ENCODE results near the gene SMAD3. TPM values are rescaled to one million over a fixed set of nuclear protein-coding genes. Genes with fewer than 3 reads are reported as not detected.

The SMAD3 gene
- total RNA-seq, 2 experiments from 2014 or later: 41.2 to 77.8 TPM

DNA sequence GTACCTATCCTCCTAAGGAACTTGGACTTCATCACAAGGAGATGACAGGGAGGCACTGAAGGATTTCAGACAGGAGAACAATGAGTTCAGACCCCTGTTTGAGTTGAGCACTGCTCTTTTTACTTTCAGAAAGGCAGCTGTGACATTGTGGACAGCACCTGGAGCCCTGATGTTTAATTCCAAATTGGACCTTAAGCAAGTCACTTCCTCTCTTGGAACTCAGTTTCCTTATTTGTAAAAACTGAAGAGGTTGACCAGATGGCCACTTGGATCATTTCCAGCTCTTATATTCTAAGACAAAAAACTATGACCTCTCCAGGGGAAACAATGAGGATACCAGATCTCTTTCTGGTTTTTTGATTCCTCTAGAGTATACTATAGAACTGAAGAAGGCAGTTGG is 34.1 kb upstream of the SMAD3 start:
- Histone ChIP-seq H3K27ac (ENCODE audit: low read depth, low read length, poor library complexity, severe bottlenecking) (no peak overlapping the region), H3K9me3 (ENCODE audit: low read length) (no peaks in the 10 kb centered on the region), H3K4me3 (ENCODE audit: low read depth, low read length, poor library complexity, severe bottlenecking) (no peak overlapping the region), H3K79me2 (ENCODE audit: insufficient read depth, low read depth, low read length) (no peaks in the 10 kb centered on the region), H2AFZ (ENCODE audit: low read length) (no peak overlapping the region), H3K4me2 (ENCODE audit: low read length) (no peak overlapping the region), H4K20me1 (ENCODE audit: insufficient read depth, low read length) (no peaks in the 10 kb centered on the region), H3K4me1 (ENCODE audit: insufficient read depth, low read length, poor library complexity, severe bottlenecking) (no peaks in the 10 kb centered on the region), H3K36me3 (ENCODE audit: insufficient read depth, low read length) (no peaks in the 10 kb centered on the region), H3K9me2 (ENCODE audit: insufficient read depth, low read length) (no peaks in the 10 kb centered on the region)
- CTCF ChIA-PET (ENCODE audit: unreplicated experiment): no interaction called here
- POLR2A ChIA-PET: interaction anchor here (0.6 kb wide), 1 partner anchor 10 kb away, joined by 4 read pairs; no protein-coding TSS in a partner anchor
- intact Hi-C loops (cut with micrococcal nuclease; ENCODE audit: unreplicated experiment): no loop called here
- BruUV-seq (replicated peaks): no TSS peak
- TF ChIP-seq, protein P1, sequence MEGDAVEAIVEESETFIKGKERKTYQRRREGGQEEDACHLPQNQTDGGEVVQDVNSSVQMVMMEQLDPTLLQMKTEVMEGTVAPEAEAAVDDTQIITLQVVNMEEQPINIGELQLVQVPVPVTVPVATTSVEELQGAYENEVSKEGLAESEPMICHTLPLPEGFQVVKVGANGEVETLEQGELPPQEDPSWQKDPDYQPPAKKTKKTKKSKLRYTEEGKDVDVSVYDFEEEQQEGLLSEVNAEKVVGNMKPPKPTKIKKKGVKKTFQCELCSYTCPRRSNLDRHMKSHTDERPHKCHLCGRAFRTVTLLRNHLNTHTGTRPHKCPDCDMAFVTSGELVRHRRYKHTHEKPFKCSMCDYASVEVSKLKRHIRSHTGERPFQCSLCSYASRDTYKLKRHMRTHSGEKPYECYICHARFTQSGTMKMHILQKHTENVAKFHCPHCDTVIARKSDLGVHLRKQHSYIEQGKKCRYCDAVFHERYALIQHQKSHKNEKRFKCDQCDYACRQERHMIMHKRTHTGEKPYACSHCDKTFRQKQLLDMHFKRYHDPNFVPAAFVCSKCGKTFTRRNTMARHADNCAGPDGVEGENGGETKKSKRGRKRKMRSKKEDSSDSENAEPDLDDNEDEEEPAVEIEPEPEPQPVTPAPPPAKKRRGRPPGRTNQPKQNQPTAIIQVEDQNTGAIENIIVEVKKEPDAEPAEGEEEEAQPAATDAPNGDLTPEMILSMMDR (conservative IDR thresholded peaks at IDR 0.05; ENCODE audit: low read length): no peak
- no peak for DNase-seq (ENCODE audit: low spot score)

DNA sequence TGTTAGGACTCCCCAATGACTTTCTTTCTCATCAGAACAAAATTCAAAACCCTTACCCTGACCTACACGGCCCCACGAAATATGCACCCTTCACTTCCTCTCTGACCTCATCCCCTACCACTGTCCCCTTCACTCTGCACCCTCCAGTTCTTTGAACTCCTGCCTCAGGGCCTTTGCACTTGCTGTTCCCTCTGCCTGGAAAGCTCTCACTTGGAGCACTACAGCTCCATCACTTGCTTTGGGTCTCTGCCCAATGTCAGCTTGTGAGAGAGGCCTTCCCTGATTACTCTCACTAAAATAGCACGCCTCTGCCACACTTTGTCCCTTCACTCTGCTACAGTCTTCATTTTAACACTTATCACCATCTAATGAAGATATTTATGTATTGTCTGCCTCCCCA is 32.8 kb upstream of the SMAD3 start:
- intact Hi-C loops (cut with micrococcal nuclease; ENCODE audit: unreplicated experiment): no loop called here
- no peaks in the 10 kb centered on the region for H3K36me3 ChIP-seq (ENCODE audit: insufficient read depth, low read length)
- H3K4me3 ChIP-seq (ENCODE audit: low read depth, low read length, poor library complexity, severe bottlenecking): no peak overlapping the region
- no peaks in the 10 kb centered on the region for H3K4me1 ChIP-seq (ENCODE audit: insufficient read depth, low read length, poor library complexity, severe bottlenecking)
- ChIA-PET CTCF (ENCODE audit: unreplicated experiment) (no interaction called here), POLR2A (no interaction called here)
- no peaks in the 10 kb centered on the region for H3K79me2 ChIP-seq (ENCODE audit: insufficient read depth, low read depth, low read length)
- no peaks in the 10 kb centered on the region for H3K9me3 ChIP-seq (ENCODE audit: low read length)
- no peak overlapping the region for H3K4me2 ChIP-seq (ENCODE audit: low read length)
- H4K20me1 ChIP-seq (ENCODE audit: insufficient read depth, low read length): no peaks in the 10 kb centered on the region
- no peak for DNase-seq (ENCODE audit: low spot score)
- no peak for TF ChIP-seq EZH2phosphoT487 (IDR thresholded peaks at IDR 0.05; ENCODE audit: borderline replicate concordance, low read depth, low read length)
- TF ChIP-seq, protein P1 (conservative IDR thresholded peaks at IDR 0.05; ENCODE audit: low read length): no peak
- H3K27ac ChIP-seq (ENCODE audit: low read depth, low read length, poor library complexity, severe bottlenecking): no peak overlapping the region
- H3K9me2 ChIP-seq (ENCODE audit: insufficient read depth, low read length): no peaks in the 10 kb centered on the region
- BruUV-seq (replicated peaks): no TSS peak
- H2AFZ ChIP-seq (ENCODE audit: low read length): no peak overlapping the region

DNA sequence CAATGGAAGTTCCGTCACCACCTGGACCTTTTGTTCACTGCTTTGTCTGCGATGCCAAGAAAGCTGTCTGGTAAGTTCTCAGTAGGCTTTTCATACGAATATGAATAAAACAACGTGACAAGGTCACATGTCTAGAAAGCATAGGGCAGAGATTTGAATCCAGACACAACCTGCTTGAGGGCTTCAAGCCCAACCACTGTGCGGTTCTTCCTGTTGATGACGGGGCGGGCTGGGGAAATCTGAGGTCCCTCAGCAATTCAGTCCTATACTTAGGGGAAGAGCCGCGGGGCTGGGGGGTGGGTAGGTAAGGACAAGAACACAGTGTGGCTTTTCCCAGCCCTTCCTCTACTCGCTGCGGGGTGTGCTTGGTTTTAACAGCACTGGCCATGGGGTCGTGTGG is 32.4 kb upstream of the SMAD3 start:
- H2AFZ ChIP-seq (ENCODE audit: low read length): no peak overlapping the region
- no peaks in the 10 kb centered on the region for H3K36me3 ChIP-seq (ENCODE audit: insufficient read depth, low read length)
- H3K9me3 ChIP-seq (ENCODE audit: low read length): no peaks in the 10 kb centered on the region
- intact Hi-C loops (cut with micrococcal nuclease; ENCODE audit: unreplicated experiment): no loop called here
- no peak overlapping the region for H3K27ac ChIP-seq (ENCODE audit: low read depth, low read length, poor library complexity, severe bottlenecking)
- ChIA-PET POLR2A (no interaction called here), CTCF (ENCODE audit: unreplicated experiment) (no interaction called here)
- no peak for DNase-seq (ENCODE audit: low spot score)
- no peak for TF ChIP-seq EZH2phosphoT487 (IDR thresholded peaks at IDR 0.05; ENCODE audit: borderline replicate concordance, low read depth, low read length)
- TF ChIP-seq, protein P1 (conservative IDR thresholded peaks at IDR 0.05; ENCODE audit: low read length): no peak
- H3K79me2 ChIP-seq (ENCODE audit: insufficient read depth, low read depth, low read length): no peaks in the 10 kb centered on the region
- H3K4me3 ChIP-seq (ENCODE audit: low read depth, low read length, poor library complexity, severe bottlenecking): no peak overlapping the region
- no TSS peak for BruUV-seq (replicated peaks)
- no peaks in the 10 kb centered on the region for H3K4me1 ChIP-seq (ENCODE audit: insufficient read depth, low read length, poor library complexity, severe bottlenecking)
- no peak overlapping the region for H3K4me2 ChIP-seq (ENCODE audit: low read length)
- H4K20me1 ChIP-seq (ENCODE audit: insufficient read depth, low read length): no peaks in the 10 kb centered on the region
- no peaks in the 10 kb centered on the region for H3K9me2 ChIP-seq (ENCODE audit: insufficient read depth, low read length)
